Right lobe of liver (tissue), 6 donors: Measurements from ENCODE around the gene SIDT2. TPM values are rescaled to one million over a fixed set of nuclear protein-coding genes. Genes with fewer than 3 reads are reported as not detected.
"Not testable (repeated sequence)": the region's sequence is repeated elsewhere in the genome, so short reads cannot be mapped to it uniquely, and the experiment has no call there.

Source experiments
- ATAC-seq, 4 donors: fragments of 200-7000 bp; cut with Tn5 transposase; one replicate each; pipeline ENCODE4 v1.9.1; 2020; ENCODE audit warnings: mild to moderate bottlenecking in 4 of 4, moderate library complexity in 4 of 4
- DNase-seq, 3 donors: peaks; one replicate each; pipeline ENCODE4 v3.0.0-alpha.2; 2020
- H3K27ac ChIP-seq, 3 donors: fragments of 200-600 bp; one replicate each; pipeline ENCODE4 v1.8.0; 2022
- H3K27me3 ChIP-seq, 2 donors: fragments of 200-600 bp; one replicate each; pipeline ENCODE4 v1.8.0; 2022
- H3K36me3 ChIP-seq, 4 donors: fragments of 200-600 bp; sonication (generic) in 1 of 4; one replicate each; pipeline versions ENCODE4 v1.5.1 to v1.8.0; 2017 to 2022; ENCODE audit warnings: control low read depth in 1 of 4
- H3K4me1 ChIP-seq, 4 donors: fragments of 200-600 bp; sonication (generic) in 1 of 4; one replicate each; pipeline versions ENCODE4 v1.5.1 to v1.8.0; 2017 to 2022; ENCODE audit warnings: control low read depth in 1 of 4
- H3K4me3 ChIP-seq, 3 donors: fragments of 200-600 bp; one replicate each; pipeline ENCODE4 v1.8.0; 2022
- H3K9me3 ChIP-seq, 4 donors: fragments of 200-600 bp; sonication (generic) in 1 of 4; one replicate each; pipeline versions ENCODE4 v1.5.1 to v1.8.0; 2017 to 2022; ENCODE audit warnings: control low read depth in 1 of 4
- POLR2A ChIP-seq: fragments of 450-650 bp; IDR thresholded peaks from one replicate; pipeline ENCODE4 v1.6.1; 2017; ENCODE audit warnings: antibody characterized with exemption, mild to moderate bottlenecking
- WGBS: methylation state at CpG from one replicate; pipeline ENCODE4 v1.1.6; 2018; ENCODE audit warnings: low coverage, low lambda C conversion rate; ENCODE audit not compliant: insufficient coverage; ENCODE audit errors: missing lambda C conversion rate; 5-methylcytosine and 5-hydroxymethylcytosine counted together
- intact Hi-C, 2 donors: fragments of 100-400 bp; cut with DNase I; formaldehyde crosslinking; loops; one replicate each; pipeline versions ENCODE4 v1.11.2 to v1.14.1; 2022
- long read RNA-seq: library from polyadenylated mRNA; unstranded; transcript quantifications from one replicate; pipeline ENCODE4 v2.0.0, GENCODE V29; 2019
- total RNA-seq, 6 experiments: library from RNA; depleted of rRNA in 2 of 6; stranded (reverse); fragments of >200 nt in 2 of 6; fragmentation: NEBNext Ultra II Directional in 3 of 6; extraction: Animal tissue kit (Norgen Biotek cat#: 25700) in 3 of 6; gene quantifications; one replicate each; pipeline versions ENCODE4 v1.1.0 to v1.2.4, GENCODE V29; 2016 to 2023
- TF ChIP-seq, protein P1 (sequence below), 4 donors: fragments of 200-600 bp in 3 of 4; fragments of 450-650 bp in 1 of 4; IDR thresholded peaks; one replicate each; pipeline versions ENCODE4 v1.5.1 to v1.8.0; 2016 to 2022; ENCODE audit warnings: antibody characterized with exemption in 4 of 4, mild to moderate bottlenecking in 2 of 4
- donor health status: DM: no; HTN: yes; CAD: no.
- donor health status: DM: no; HTN: no; CAD: no.
- donor health status: DM: no; HTN: no; CAD: no.
- donor health status: DM: no; HTN: yes; CAD: no.
- donor health status: DM: no; HTN: yes; CAD: no.

The SIDT2 gene
- 10 to 100 TPM; 24.6 to 49.9 (median 35.5) TPM for total RNA-seq
- long read RNA-seq, partial matches to known transcripts = 1 of 1 reads
- long read RNA-seq, other reads (novel, unspliced or antisense) = 0 of 1 reads

DNA sequence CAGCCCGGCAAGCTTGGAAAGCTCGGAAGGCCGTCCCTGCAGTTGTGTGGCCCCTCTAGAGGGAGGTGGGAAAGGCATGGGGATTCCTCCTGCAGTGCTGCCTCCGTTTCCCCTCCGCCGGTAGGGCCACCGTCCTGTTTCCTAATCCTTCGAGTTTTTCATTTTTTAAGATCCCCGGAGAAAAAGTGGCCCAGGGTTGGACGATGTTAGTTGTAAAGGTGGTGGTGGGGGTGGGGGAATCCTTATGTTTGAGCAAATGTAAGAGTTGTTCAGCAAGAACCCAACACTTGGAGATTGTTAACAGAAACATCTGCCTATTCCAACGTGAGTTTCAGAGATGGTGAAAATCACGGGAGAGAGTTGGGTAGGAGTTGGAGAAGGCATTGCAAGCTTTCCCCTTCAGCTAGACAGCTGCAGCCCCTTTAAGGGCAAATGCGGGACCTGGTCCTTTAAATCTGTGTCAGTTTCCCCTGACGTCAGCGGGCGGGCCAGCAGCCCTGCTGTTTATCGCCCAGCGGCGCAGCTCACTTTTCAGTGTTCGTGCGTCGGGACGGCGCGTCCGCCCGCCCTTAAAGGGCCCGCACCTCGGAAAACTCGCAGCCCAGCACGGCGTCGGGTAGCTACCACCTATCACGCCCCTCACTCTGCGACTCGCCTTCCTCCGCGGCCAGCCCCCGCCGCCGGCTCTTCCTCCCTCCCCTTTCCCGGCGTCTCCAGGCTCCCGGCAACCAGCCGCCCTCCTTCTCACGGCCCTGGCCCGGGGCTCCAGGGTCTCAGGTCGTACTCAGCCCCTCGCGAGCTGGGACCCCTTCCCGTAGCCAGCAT is at the start of gene SIDT2:
Gene SIDT2, plus strand, starts transcription at position 534 of the 825 bp plus-strand sequence. CDS start 521 bp downstream, outside the sequence.
- H3K4me1 ChIP-seq = peaks cover 0 to 24% (median 5%) of the 10 kb centered on the region in 4 donors
- intact Hi-C loops = loop anchor here in 1 of 2 donors (10.0 kb wide), 1 partner anchor 46 kb away; no protein-coding TSS in a partner anchor
- H3K36me3 ChIP-seq = peaks cover 0 to 17% (median 6%) of the 10 kb centered on the region in 4 donors
- peak within 1 kb of the TSS; percentile 93 to 97 (median 95) for H3K27ac ChIP-seq
- peak; percentile 97 to 98 (median 97) for DNase-seq
- ATAC-seq = peak; percentile 94 to 97 (median 96)
- no peaks in the 10 kb centered on the region for H3K9me3 ChIP-seq
- TF ChIP-seq POLR2A = peak; percentile 91
- TF ChIP-seq, protein P1, sequence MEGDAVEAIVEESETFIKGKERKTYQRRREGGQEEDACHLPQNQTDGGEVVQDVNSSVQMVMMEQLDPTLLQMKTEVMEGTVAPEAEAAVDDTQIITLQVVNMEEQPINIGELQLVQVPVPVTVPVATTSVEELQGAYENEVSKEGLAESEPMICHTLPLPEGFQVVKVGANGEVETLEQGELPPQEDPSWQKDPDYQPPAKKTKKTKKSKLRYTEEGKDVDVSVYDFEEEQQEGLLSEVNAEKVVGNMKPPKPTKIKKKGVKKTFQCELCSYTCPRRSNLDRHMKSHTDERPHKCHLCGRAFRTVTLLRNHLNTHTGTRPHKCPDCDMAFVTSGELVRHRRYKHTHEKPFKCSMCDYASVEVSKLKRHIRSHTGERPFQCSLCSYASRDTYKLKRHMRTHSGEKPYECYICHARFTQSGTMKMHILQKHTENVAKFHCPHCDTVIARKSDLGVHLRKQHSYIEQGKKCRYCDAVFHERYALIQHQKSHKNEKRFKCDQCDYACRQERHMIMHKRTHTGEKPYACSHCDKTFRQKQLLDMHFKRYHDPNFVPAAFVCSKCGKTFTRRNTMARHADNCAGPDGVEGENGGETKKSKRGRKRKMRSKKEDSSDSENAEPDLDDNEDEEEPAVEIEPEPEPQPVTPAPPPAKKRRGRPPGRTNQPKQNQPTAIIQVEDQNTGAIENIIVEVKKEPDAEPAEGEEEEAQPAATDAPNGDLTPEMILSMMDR (IDR thresholded peaks at IDR 0.05) = no peak
- H3K4me3 ChIP-seq = peak within 1 kb of the TSS; percentile 92 to 100 (median 93)
- no peaks in the 10 kb centered on the region for H3K27me3 ChIP-seq
- WGBS = under 1% methylated on average over 32 of the region's 51 CpGs

GRCh38 chr11:117130396-117130795 is 48.1 kb upstream of the SIDT2 start:
- not testable (repeated sequence) for DNase-seq, H3K27ac ChIP-seq, H3K9me3 ChIP-seq, H3K27me3 ChIP-seq, H3K4me1 ChIP-seq, H3K36me3 ChIP-seq
- intact Hi-C loops = loop anchor here in 1 of 2 donors (5.0 kb wide), 1 partner anchor 77 kb away; no protein-coding TSS in a partner anchor
- ATAC-seq = peak in 3 of 4 donors; percentile 13 to 42 (median 33)
- WGBS = 95% methylated on average over 2 of the region's 7 CpGs
- H3K4me3 ChIP-seq = peak overlapping the region in 1 of 3 donors; percentile 10

GRCh38 chr11:117130879-117131278 is 47.7 kb upstream of the SIDT2 start:
- no peaks in the 10 kb centered on the region for H3K27me3 ChIP-seq
- peak overlapping the region in 1 of 3 donors; percentile 10 for H3K4me3 ChIP-seq
- DNase-seq (no peak), ATAC-seq (peak; percentile 66 to 88 (median 83))
- no peak overlapping the region for H3K27ac ChIP-seq
- no peaks in the 10 kb centered on the region for H3K36me3 ChIP-seq
- H3K4me1 ChIP-seq = peaks cover 0 to 4% (median 0%) of the 10 kb centered on the region in 4 donors
- 26% methylated on average over 7 of the region's 7 CpGs for WGBS
- no peaks in the 10 kb centered on the region for H3K9me3 ChIP-seq
- TF ChIP-seq, protein P1 (IDR thresholded peaks at IDR 0.05) = no peak
- TF ChIP-seq POLR2A = no peak
- intact Hi-C loops = loop anchor here in 1 of 2 donors (5.0 kb wide), 1 partner anchor 76 kb away; no protein-coding TSS in a partner anchor

GRCh38 chr11:117134431-117134830 is 44.1 kb upstream of the SIDT2 start:
- intact Hi-C loops = loop anchor here in 1 of 2 donors (5.0 kb wide), 1 partner anchor 73 kb away; no protein-coding TSS in a partner anchor

DNA sequence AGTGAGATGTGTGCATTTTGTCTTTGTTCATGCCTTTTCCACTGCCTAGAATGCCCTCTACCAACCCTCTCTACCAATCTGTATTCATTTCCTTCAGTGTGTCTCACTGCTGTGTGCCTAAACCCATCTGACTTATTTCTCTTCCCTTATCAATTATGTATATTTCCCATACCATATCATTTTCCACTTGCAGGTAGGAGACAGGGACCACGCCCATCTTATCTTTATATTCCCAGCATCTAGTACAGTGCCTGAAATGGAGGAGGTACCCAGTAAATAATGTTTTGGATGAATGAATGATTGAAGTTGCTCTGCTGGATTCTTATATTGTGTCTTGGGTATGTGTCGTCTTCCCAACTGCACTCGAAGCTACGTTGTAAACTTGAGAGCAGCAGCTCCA is 43.6 kb upstream of the SIDT2 start:
- intact Hi-C loops = loop anchor here in 1 of 2 donors (5.0 kb wide), 1 partner anchor 72 kb away; no protein-coding TSS in a partner anchor
- ATAC-seq, H3K27ac ChIP-seq, DNase-seq, H3K4me1 ChIP-seq, H3K27me3 ChIP-seq, H3K9me3 ChIP-seq, H3K36me3 ChIP-seq, H3K4me3 ChIP-seq: not testable (repeated sequence)
- no CpG with 5 or more reads among the region's 4 CpGs for WGBS

More at GRCh38 chr11:117134431-117134830, 44.1 kb upstream of the SIDT2 start:
- ATAC-seq (no peak), DNase-seq (no peak)
- no peak overlapping the region for H3K4me3 ChIP-seq
- no peaks in the 10 kb centered on the region for H3K9me3 ChIP-seq
- peaks cover 0 to 4% (median 0%) of the 10 kb centered on the region in 4 donors for H3K4me1 ChIP-seq
- TF ChIP-seq POLR2A = no peak
- TF ChIP-seq, protein P1 (IDR thresholded peaks at IDR 0.05) = no peak
- no peaks in the 10 kb centered on the region for H3K36me3 ChIP-seq
- no peaks in the 10 kb centered on the region for H3K27me3 ChIP-seq
- no peak overlapping the region for H3K27ac ChIP-seq
- WGBS = 64% methylated on average over 3 of the region's 3 CpGs

GRCh38 chr11:117137223-117138086 is 41.1 kb upstream of the SIDT2 start:
- intact Hi-C loops, H3K36me3 ChIP-seq, DNase-seq, H3K4me3 ChIP-seq, H3K27me3 ChIP-seq, H3K9me3 ChIP-seq, H3K27ac ChIP-seq, H3K4me1 ChIP-seq: not testable (repeated sequence)
- ATAC-seq = peak; percentile 17 to 47 (median 32)
- no CpG with 5 or more reads among the region's 15 CpGs for WGBS
